Bronchial epithelial cell (primary cell): ENCODE data around the gene SFMBT2. TPM values are rescaled to one million over a fixed set of nuclear protein-coding genes. Genes with fewer than 3 reads are reported as not detected.
"Not testable (repeated sequence)": the region's sequence is repeated elsewhere in the genome, so short reads cannot be mapped to it uniquely, and the experiment has no call there.

ENCODE experiments used
- DNase-seq: peaks from one replicate; pipeline ENCODE4 v3.0.0-alpha.2; 2010; ENCODE audit warnings: low read depth
- FAIRE-seq: peaks from 2 replicates; lab custom pipeline; 2011; peaks lifted over from hg19 to GRCh38; lab: Jason Lieb, UNC
- H3K27me3 ChIP-seq: 2 replicates; pipeline ENCODE4 v1.5.1; 2011; ENCODE audit warnings: low read length; ENCODE audit not compliant: control insufficient read depth, insufficient read depth
- H3K36me3 ChIP-seq: 2 replicates; pipeline ENCODE4 v1.5.1; 2011; ENCODE audit warnings: low read length; ENCODE audit not compliant: control insufficient read depth, insufficient read depth
- H3K4me3 ChIP-seq: 2 replicates; pipeline ENCODE4 v1.5.1; 2011; ENCODE audit warnings: mild to moderate bottlenecking, low read depth, low read length, control low read depth
- total RNA-seq: library from RNA; depleted of rRNA; stranded (reverse); fragments of >200 nt; gene quantifications from 2 replicates; pipeline ENCODE4 v1.2.1, GENCODE V29; 2014
- TF ChIP-seq, protein P1 (sequence below): IDR thresholded peaks from 2 replicates; pipeline ENCODE4 v1.5.1; 2011; ENCODE audit warnings: mild to moderate bottlenecking, moderate library complexity, low read length, control low read depth, inconsistent platforms; ENCODE audit not compliant: insufficient read depth, severe bottlenecking

SFMBT2 gene
- total RNA-seq, 1 donor from 2014 or later = under 0.01 TPM

DNA sequence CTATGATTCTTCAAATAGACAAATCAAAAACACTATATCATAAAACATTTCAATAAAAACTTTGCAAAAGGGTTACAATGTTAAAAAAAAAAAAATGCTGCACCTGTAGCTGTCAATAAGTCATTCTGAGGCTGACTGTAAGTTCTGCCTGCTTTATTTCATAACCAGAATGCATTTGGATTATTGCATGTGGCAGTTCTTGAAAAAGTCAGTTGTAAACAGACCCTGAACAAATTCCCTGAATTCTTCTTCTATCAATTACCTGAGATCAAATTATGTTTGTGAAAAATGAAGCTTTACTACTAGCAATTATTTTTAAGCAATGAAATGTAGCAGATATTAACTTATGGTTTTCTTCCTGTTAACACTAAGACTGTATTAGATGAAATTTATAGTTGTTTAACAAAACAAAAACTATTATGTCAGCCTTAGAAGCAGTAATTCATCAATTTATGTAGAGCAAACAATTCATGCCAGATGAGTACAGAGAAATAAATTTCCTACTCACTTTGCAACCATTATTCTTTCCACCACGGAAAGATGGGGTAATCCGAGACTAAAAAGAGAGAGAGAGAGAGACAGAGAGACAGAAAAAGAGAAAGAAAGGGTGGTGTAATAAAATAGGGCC, 107.8 kb downstream of the SFMBT2 start:
- no peaks in the 10 kb centered on the region for H3K36me3 ChIP-seq
- FAIRE-seq (no peak), DNase-seq (no peak)
- H3K27me3 ChIP-seq = no peaks in the 10 kb centered on the region
- no peak overlapping the region for H3K4me3 ChIP-seq
- TF ChIP-seq, protein P1, sequence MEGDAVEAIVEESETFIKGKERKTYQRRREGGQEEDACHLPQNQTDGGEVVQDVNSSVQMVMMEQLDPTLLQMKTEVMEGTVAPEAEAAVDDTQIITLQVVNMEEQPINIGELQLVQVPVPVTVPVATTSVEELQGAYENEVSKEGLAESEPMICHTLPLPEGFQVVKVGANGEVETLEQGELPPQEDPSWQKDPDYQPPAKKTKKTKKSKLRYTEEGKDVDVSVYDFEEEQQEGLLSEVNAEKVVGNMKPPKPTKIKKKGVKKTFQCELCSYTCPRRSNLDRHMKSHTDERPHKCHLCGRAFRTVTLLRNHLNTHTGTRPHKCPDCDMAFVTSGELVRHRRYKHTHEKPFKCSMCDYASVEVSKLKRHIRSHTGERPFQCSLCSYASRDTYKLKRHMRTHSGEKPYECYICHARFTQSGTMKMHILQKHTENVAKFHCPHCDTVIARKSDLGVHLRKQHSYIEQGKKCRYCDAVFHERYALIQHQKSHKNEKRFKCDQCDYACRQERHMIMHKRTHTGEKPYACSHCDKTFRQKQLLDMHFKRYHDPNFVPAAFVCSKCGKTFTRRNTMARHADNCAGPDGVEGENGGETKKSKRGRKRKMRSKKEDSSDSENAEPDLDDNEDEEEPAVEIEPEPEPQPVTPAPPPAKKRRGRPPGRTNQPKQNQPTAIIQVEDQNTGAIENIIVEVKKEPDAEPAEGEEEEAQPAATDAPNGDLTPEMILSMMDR = no peak

DNA sequence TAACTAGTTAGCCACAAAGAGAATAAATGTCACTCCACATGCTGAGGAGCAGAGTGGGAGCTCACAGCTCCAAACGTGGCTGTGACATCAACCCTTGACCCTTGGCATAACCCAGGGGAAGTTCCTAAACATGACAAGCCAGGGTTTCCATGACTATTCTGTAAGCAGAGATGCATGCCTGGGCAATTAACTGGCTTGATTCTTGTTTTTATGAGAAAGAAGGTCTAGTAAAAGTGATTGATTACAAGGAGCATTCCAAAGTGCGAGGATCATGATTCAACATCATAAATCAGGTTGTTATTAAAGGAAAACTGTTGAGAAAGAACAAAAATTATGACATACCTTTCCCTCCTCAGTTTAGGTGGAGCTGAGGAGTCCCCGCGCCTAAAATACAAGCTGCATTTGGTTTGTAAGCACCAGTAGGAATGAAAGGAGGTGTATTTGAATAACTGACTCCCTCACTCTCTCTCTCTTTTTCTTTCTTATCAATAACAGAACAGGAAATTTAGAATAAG, 108.4 kb downstream of the SFMBT2 start:
- no peaks in the 10 kb centered on the region for H3K27me3 ChIP-seq
- TF ChIP-seq, protein P1 = no peak
- DNase-seq (no peak), FAIRE-seq (no peak)
- no peaks in the 10 kb centered on the region for H3K36me3 ChIP-seq
- H3K4me3 ChIP-seq = no peak overlapping the region

DNA sequence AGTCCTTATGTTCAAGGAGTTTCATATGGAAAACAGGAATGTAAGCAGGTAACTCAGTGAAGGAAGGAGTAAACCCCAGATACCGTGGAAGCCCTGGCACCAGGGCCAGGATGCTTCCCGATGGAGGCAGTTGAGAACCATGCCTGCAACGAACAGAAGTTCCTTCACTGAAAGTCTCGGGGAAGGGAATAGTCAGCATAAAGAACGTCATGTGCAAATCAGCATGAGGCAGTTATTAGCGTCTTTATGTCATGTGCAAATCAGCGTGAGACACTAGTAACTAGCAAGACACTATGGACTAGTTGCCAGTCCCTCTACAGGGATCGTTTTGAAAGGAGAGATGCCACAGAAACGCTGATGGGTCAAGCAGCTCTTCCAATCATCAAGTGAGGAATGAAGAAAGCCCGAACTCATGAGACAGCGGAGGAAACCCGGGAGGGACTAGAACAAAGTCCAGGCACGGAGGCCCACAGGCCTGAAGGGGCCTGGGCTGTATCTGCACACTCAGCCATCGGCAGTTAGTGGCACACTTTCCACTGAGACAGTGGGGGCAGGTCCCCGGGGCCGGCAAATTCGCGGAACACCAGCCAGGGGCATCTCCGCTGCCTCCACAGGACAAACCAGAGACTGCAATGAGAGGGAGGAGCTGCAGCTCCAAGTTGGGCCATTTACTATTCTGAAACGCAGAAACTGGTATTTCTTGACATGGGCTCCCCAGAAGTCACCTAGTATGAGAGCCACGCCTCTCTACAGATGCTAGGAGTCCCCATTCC, 109.6 kb downstream of the SFMBT2 start:
- Histone ChIP-seq H3K4me3 (no peak overlapping the region), H3K27me3 (no peaks in the 10 kb centered on the region), H3K36me3 (no peaks in the 10 kb centered on the region)
- TF ChIP-seq, protein P1 = no peak
- FAIRE-seq (no peak), DNase-seq (no peak)

DNA sequence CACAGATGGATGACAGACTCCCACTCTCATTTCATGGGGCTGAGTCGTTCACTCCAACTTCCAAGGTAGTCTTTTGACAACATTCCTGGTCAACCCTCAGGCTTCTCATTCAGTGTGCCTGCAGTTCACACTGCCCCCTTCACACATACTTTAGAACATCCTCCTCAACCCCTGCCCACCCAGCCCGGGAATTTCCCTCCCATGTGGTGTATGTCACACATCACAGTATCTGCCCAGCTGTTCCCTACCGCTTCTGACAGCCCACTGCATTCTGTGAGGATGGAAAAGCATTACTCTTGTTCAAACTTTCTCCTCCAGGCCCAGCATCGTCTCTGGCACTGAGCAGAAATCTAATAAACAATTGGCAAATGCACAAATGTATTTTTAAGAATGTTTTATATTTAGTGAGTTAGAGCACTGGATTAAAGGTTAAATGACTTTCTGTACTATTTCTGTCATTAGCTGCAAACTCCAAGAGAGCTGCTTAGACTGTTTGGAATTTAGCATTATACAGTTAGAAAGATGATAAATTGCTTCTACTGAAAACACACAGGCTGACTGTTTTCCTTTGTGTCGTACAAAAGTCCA, 110.4 kb downstream of the SFMBT2 start:
- Histone ChIP-seq H3K4me3 (no peak overlapping the region), H3K27me3 (no peaks in the 10 kb centered on the region), H3K36me3 (no peaks in the 10 kb centered on the region)
- FAIRE-seq (no peak), DNase-seq (no peak)
- TF ChIP-seq, protein P1 = no peak

DNA sequence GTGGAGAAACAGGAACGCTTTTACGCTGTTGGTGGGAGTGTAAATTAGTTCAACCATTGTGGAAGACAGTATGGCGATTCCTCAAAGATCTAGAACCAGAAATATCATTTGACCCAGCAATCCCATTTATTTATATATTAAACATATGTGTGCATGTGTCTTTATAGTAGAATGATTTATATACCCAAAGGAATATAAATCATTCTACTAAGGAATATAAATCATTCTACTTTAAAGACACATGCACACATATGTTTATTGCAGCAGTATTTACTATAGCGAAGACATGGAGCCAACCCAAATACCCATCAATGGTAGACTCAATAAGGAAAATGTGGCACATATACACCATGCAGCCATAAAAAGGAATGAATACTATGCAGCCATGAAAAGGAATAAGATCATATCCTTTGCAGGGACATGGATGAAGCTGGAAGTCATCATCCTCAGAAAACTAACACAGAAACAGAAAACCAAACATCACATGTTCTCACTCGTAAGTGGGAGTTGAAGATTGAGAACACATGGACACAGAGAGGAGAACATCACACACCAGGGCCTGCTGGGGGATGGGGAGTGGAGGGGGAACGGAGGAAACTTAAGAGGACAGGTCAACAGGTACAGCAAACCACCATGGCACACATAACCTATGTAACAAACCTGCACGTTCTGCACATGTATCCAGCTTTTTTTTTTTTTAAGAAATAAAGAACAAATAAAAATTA, 111.1 kb downstream of the SFMBT2 start:
- H3K36me3 ChIP-seq, DNase-seq, H3K27me3 ChIP-seq, H3K4me3 ChIP-seq, FAIRE-seq: not testable (repeated sequence)
